NCI-H1694 (cell line): ENCODE measurements around the gene ZNF324B.
"Not testable (repeated sequence)": the region's sequence is repeated elsewhere in the genome, so short reads cannot be mapped to it uniquely, and the experiment has no call there.

ENCODE experiments used
- DNase-seq: peaks from one replicate; lab custom pipeline; 2025; lab: John Stamatoyannopoulos, UW

ZNF324B gene

DNA sequence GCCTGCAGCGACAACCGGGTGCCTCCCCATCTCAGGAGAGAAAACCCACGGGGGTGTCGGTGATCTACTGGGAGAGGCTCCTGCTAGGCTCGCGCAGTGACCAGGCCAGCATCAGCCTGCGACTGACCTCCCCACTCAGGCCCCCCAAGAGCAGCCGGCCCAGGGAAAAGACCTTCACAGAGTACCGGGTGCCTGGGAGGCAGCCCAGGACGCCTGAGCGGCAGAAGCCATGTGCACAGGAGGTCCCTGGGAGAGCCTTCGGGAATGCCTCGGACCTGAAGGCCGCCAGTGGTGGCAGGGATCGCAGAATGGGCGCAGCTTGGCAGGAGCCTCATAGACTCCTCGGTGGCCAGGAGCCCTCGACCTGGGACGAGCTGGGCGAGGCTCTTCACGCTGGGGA, 3.9 kb downstream of the ZNF324B start:
- DNase-seq: no peak

- no peak for DNase-seq
Measured at GRCh38 chr19:58456111-58456510, 4.7 kb downstream of the ZNF324B start.

- DNase-seq: no peak
Measured at GRCh38 chr19:58460039-58460438, 8.6 kb downstream of the ZNF324B start.

- no peak for DNase-seq
Measured at GRCh38 chr19:58466089-58466759, 14.8 kb downstream of the ZNF324B start.

GRCh38 chr19:58466760-58467589, 15.6 kb downstream of the ZNF324B start, which contains the start of gene ZNF324:
ZNF324 (plus strand) TSS chr19:58467080; CDS start chr19:58469186, 2,106 bp downstream.
- DNase-seq: peak; percentile 92

DNA sequence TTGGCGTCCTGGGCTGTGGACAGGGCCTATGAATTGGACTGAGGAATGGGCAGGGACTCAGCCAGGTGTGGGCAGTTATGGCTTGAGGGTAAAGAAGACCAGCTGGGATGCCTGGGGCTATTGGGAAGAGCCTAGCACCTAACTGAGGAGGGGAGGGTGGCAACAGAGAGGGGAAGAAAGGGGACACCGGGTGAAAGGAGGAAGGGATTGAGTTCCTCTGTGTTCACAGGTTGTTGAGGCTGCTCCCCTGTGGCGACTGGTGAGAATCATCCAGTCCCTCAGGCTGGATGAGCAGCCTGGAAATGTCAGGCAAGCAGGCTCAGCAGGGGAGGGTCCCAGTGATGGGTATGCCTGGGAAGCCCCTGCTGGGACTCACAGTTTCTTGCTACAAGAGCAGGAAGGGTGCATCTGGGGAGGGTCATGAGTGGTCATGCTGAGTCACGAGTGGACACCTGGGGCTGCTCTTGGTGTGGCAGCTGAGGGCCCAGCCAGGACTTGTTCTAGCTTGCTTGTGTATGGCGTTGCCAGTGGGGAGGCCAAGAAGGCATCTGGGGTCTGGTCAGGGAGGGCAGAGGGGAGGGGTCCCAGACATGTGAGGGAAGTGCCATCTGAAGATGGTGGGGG, 16.9 kb downstream of the ZNF324B start:
- no peak for DNase-seq

DNA sequence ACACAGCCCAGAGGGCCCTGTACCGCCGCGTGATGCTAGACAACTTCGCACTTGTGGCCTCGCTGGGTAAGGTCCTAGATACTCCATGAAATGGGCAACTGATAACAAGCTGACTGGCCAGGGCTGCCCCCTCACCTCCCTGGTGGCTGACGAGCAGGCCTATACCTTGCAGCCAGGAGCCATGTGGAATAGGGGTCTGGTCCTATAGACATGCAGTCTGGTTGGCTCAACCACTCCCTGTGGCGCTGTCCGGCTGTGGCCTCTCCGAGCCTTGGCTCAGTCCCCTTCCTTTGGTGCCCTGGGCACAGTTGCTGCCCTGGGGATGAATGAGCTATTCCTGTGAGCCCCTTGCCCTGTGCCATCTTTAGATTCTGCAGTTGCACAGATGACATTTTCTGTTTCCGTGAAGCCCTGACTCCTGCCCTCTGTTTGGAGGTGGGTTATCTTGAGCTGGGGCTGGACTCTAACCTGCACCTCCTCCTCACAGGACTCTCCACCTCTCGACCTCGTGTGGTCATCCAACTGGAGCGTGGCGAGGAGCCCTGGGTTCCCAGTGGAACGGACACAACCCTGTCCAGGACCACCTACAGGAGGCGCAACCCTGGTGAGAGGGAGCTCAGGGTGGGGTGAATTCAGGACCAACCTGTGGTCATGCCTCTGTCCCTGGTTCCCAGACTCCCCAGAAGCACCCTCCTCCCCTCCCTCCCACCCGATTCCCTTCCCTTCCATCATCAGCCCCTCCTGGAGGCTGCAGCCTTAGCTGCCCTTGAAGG, 18.0 kb downstream of the ZNF324B start:
- DNase-seq: no peak

DNA sequence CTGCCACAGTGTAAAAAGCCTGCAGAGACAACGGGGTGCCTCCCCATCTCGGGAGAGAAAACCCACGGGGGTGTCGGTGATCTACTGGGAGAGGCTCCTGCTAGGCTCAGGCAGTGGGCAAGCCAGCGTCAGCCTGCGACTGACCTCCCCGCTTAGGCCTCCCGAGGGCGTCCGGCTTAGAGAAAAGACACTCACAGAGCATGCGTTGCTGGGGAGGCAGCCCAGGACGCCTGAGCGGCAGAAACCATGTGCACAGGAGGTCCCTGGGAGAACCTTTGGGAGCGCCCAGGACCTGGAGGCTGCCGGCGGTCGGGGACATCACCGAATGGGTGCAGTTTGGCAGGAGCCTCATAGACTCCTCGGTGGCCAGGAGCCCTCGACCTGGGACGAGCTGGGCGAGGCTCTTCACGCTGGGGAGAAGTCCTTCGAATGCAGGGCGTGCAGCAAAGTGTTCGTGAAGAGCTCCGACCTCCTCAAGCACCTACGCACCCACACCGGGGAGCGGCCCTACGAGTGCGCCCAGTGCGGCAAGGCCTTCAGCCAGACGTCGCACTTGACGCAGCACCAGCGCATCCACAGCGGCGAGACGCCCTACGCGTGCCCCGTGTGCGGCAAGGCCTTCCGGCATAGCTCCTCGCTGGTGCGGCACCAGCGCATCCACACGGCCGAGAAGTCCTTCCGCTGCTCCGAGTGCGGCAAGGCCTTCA, 19.6 kb downstream of the ZNF324B start:
- not testable (repeated sequence) for DNase-seq

DNA sequence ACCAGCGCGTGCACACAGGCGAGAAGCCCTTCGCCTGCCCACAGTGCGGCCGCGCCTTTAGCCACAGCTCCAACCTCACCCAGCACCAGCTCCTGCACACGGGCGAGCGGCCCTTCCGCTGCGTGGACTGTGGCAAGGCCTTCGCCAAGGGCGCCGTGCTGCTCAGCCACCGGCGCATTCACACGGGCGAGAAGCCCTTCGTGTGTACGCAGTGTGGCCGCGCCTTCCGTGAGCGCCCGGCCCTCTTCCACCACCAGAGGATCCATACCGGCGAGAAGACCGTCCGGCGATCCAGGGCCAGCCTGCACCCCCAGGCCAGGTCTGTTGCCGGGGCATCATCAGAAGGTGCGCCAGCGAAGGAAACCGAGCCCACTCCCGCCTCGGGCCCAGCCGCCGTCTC, 20.3 kb downstream of the ZNF324B start:
- no peak for DNase-seq

- DNase-seq: no peak
Measured at GRCh38 chr19:58473775-58474174, 22.4 kb downstream of the ZNF324B start.

- DNase-seq: no peak
Measured at GRCh38 chr19:58474291-58474996, 23.0 kb downstream of the ZNF324B start.

- no peak for DNase-seq
Measured at GRCh38 chr19:58474997-58475713, 23.7 kb downstream of the ZNF324B start.

DNA sequence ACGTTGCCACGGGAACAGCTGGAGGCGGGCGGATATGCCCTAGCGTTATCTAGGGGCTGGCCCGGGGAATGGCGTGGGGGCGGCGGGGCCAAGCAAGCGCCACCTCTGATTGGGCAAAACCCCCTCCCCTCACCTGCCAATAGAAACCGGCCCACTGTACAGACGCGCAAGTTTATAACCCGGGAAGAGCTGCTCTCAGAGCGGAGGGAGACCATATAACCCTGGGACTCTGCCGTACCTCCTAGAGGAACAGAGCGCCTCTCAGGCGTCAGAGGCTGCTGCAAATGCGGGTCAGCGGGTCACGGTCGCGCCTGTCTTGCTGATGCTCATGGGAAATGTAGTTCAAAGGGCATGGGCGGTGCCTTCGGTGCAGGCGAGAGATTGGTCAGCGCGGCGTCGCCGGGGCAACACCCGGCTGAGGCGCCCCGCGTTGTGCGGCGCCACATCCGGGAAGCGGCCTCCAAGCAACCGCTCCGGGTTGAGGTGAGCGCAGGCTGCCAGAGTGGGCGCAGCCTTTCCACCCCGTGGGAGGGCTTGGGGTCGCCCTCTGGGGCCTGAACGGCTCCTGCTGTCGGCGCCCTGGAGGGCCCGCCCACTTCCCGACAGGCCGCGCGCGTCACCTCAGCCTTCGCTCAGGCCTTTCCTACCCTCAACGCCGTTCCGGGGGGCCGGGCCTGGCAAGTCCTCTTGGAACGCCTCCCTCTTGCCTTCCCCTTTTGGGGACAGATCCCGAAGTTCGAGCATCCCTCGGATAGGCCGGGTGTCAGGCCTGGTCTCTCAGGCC, 24.5 kb downstream of the ZNF324B start, which contains the start of gene ZNF446:
ZNF446 (plus strand) TSS at position 639 of the 784 bp plus-strand sequence. CDS start 867 bp downstream, outside the sequence.
- peak; percentile 93 for DNase-seq

DNA sequence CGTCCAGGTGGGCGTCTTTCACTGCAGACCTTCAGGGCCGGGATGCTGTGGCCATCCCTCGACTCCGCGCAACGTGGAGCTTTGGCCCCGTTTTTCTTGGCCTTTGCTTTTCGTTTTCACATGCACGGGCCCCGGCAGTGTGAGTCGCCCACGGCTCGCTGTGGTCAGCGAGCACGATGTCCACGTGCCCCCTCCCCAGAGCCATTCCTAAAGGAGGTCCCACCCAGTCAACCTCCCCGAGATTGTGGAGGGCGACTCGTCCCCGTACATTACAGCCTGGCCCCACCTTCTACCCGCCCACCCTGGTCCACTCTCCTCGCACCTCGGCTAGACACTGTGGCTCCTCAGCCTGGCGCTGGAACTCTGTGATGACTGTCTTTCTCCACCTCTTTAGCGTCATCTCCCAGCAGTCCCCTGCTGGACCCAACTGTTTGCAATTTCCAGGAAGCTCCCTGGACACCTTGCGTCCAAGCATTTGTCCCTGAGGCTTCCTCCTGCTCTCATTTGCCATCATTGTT, 25.1 kb downstream of the ZNF324B start:
- no peak for DNase-seq

DNA sequence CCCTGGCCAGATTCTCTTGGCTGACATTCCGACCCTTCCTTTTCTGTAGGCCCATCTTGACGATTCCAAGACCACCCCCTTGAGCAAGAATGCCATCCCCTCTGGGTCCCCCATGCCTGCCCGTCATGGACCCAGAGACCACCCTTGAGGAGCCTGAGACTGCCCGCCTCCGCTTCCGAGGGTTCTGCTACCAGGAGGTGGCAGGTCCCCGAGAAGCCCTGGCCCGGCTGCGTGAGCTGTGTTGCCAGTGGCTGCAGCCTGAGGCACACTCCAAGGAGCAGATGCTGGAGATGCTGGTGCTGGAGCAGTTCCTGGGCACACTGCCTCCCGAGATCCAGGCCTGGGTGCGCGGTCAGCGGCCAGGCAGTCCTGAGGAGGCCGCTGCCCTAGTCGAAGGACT, 25.7 kb downstream of the ZNF324B start:
- DNase-seq: no peak

- no peak for DNase-seq
Measured at GRCh38 chr19:58477871-58478270, 26.4 kb downstream of the ZNF324B start.

DNA sequence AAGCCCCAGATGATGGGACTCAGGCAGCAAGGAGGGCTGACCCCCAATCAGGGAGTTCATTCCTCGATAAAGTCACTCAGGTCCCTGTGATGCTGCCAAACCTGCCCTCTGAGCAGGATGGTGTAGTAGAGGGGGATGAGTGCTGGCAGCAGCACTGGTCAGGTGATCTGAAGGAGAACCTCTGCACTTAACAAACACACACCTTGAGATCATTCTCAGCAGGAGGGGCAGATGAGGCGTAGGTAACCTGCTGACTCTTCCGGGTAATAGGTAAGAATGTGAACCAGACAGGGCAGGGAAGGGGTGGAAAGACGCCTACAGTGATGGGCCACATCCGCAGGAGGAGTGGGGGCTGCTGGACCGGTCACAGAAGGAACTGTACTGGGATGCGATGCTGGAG, 27.9 kb downstream of the ZNF324B start:
- DNase-seq: no peak

DNA sequence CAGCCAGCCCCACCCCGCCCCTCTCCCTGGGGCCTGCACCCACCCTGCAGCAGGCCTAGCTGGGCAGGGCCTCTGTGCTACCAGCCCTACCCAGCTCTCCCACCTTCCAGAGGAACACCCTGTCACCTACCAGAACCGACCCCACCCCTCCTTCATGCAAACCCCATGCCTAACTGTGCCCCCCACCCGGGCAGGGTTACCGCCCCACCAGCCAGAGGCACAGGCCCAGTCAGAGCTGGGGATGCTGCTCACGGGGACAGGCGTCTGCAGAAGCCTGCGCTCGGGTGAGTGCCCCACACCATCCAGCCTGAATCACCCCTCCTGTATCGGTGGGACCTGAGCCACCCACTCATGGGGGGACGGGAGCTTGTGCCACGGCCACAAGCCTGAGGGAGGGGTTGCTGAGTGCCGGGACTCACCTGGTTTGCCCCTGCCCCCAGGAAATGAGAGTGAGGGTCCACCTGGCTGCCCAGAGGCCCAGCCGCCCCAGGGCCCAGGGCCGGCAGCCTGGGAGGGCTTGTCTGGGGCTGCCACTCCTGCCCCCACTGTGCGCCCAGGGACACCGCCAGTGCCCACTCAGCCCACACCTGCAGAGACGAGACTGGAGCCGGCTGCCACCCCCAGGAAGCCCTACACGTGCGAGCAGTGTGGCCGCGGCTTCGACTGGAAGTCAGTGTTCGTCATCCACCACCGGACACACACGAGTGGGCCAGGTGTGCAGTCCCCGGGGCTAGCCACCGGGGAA, 28.5 kb downstream of the ZNF324B start:
- no peak for DNase-seq
